SK-N-SH (cell line): Measurements from ENCODE around the gene SMPDL3A. TPM values are rescaled to one million over a fixed set of nuclear protein-coding genes. Genes with fewer than 3 reads are reported as not detected.

ENCODE experiments used
- CTCF ChIA-PET: fragments of 300-600, 350-600 bp; formaldehyde crosslinking; extraction: SDS; loops from one replicate; lab custom pipeline; 2021; lab: Yijun Ruan, JAX
- POLR2A ChIA-PET: fragments of 350-600 bp; sonication (Branson Sonifier 250); formaldehyde crosslinking; extraction: SDS; loops from one replicate; lab custom pipeline; 2020; ENCODE audit warnings: antibody characterized with exemption, inconsistent platforms; lab: Yijun Ruan, JAX
- DNase-seq: peaks from one replicate; pipeline ENCODE4 v3.0.0; 2012
- H2AFZ ChIP-seq: fragments of 200-600 bp; sonication (generic); 2 replicates; pipeline ENCODE4 v1.8.1; 2016; ENCODE audit warnings: antibody characterized with exemption, mild to moderate bottlenecking, low read depth
- H3F3A ChIP-seq: fragments of 200-600 bp; sonication (generic); replicated peaks from 2 replicates; pipeline ENCODE3; 2016; ENCODE audit warnings: antibody characterized with exemption, mild to moderate bottlenecking; ENCODE audit not compliant: insufficient read depth
- H3K27ac ChIP-seq, 2 experiments: fragments of 200-500 bp in 1 of 2; fragments of 200-600 bp in 1 of 2; sonication (Bioruptor generic) in 1 of 2; sonication (generic), shearing (Covaris generic) in 1 of 2; 2 replicates each; pipeline versions ENCODE4 v1.5.1 to v1.6.1; 2014 to 2016; ENCODE audit warnings: low read depth in 2 of 2, inconsistent platforms in 1 of 2, low read length in 1 of 2, mild to moderate bottlenecking in 1 of 2, mixed read lengths in 1 of 2
- H3K27me3 ChIP-seq: fragments of 200-600 bp; sonication (generic), shearing (Covaris generic); 2 replicates; pipeline ENCODE4 v1.6.1; 2016; ENCODE audit warnings: mixed run types; ENCODE audit not compliant: insufficient read depth
- H3K36me3 ChIP-seq, 2 experiments: fragments of 200-500 bp in 1 of 2; fragments of 200-600 bp in 1 of 2; sonication (Bioruptor generic) in 1 of 2; sonication (generic) in 1 of 2; replicated peaks in 1 of 2; 2 replicates each; pipeline versions ENCODE3 to v1.5.1; 2014 to 2016; ENCODE audit warnings: low read length in 1 of 2, mild to moderate bottlenecking in 1 of 2; ENCODE audit not compliant: insufficient read depth in 2 of 2, control insufficient read depth in 1 of 2
- H3K4me1 ChIP-seq, 2 experiments: fragments of 200-500 bp in 1 of 2; fragments of 200-600 bp in 1 of 2; sonication (Bioruptor generic) in 1 of 2; sonication (generic), shearing (Covaris generic) in 1 of 2; 2 replicates each; pipeline versions ENCODE4 v1.5.1 to v1.6.1; 2014 to 2016; ENCODE audit warnings: low read depth in 1 of 2, low read length in 1 of 2, mixed run types in 1 of 2; ENCODE audit not compliant: insufficient read depth in 2 of 2, control insufficient read depth in 1 of 2
- H3K4me2 ChIP-seq: fragments of 200-600 bp; sonication (generic), shearing (Covaris generic); 2 replicates; pipeline ENCODE4 v1.6.1; 2017; ENCODE audit warnings: mixed run types
- H3K4me3 ChIP-seq, 2 experiments: fragments of 200-500 bp in 1 of 2; fragments of 200-600 bp in 1 of 2; sonication (Bioruptor generic) in 1 of 2; sonication (generic), shearing (Covaris generic) in 1 of 2; 2 replicates each; pipeline versions ENCODE4 v1.5.1 to v1.8.1; 2014 to 2016; ENCODE audit warnings: low read depth in 2 of 2, inconsistent platforms in 1 of 2, low read length in 1 of 2, mild to moderate bottlenecking in 1 of 2, mixed read lengths in 1 of 2, moderate library complexity in 1 of 2
- H3K79me2 ChIP-seq: fragments of 200-600 bp; sonication (generic); 2 replicates; pipeline ENCODE4 v1.8.1; 2017; ENCODE audit warnings: mild to moderate bottlenecking; ENCODE audit not compliant: insufficient read depth
- H3K9ac ChIP-seq: fragments of 200-600 bp; sonication (generic); 2 replicates; pipeline ENCODE4 v1.6.1; 2017; ENCODE audit warnings: mixed run types
- H3K9me2 ChIP-seq: fragments of 200-600 bp; sonication (generic); 2 replicates; pipeline ENCODE4 v1.6.1; 2017; ENCODE audit warnings: mixed run types
- H3K9me3 ChIP-seq: fragments of 200-600 bp; sonication (generic); 2 replicates; pipeline ENCODE4 v1.6.1; 2017; ENCODE audit warnings: mixed run types, mild to moderate bottlenecking, moderate library complexity
- H4K20me1 ChIP-seq: fragments of 200-600 bp; sonication (generic); 2 replicates; pipeline ENCODE4 v1.6.1; 2017; ENCODE audit warnings: mild to moderate bottlenecking, mixed run types; ENCODE audit not compliant: insufficient read depth
- ELF1 ChIP-seq: IDR thresholded peaks from 2 replicates; pipeline ENCODE4 v1.4.0; 2012
- IRF3 ChIP-seq: fragments of 150-350 bp; IDR thresholded peaks from 2 replicates; pipeline ENCODE4 v1.6.1; 2016; ENCODE audit warnings: mild to moderate bottlenecking, low read depth, low read length
- MXI1 ChIP-seq: IDR thresholded peaks from 2 replicates; pipeline ENCODE4 v1.6.1; 2012; ENCODE audit warnings: mild to moderate bottlenecking, low read depth, low read length, improper control_type of control experiment
- POLR2AphosphoS5 ChIP-seq: IDR thresholded peaks from 2 replicates; pipeline ENCODE4 v1.6.1; 2012; ENCODE audit warnings: low read depth, low read length
- RAD21 ChIP-seq: IDR thresholded peaks from 2 replicates; pipeline ENCODE4 v1.6.1; 2012; ENCODE audit warnings: mild to moderate bottlenecking, low read length
- RFX5 ChIP-seq: IDR thresholded peaks from 2 replicates; pipeline ENCODE4 v1.6.1; 2012; ENCODE audit warnings: mild to moderate bottlenecking, improper control_type of control experiment, low read length
- TEAD4 ChIP-seq: IDR thresholded peaks from 2 replicates; pipeline ENCODE4 v1.4.0; 2012; ENCODE audit warnings: mild to moderate bottlenecking, borderline replicate concordance; ENCODE audit not compliant: insufficient read depth
- USF1 ChIP-seq: IDR thresholded peaks from 2 replicates; pipeline ENCODE4 v1.4.0; 2012; ENCODE audit warnings: low read depth, borderline replicate concordance
- USF2 ChIP-seq: fragments of 150-350 bp; IDR thresholded peaks from 2 replicates; pipeline ENCODE4 v1.6.1; 2017; ENCODE audit warnings: antibody characterized with exemption, low read length, low read depth, borderline replicate concordance
- YY1 ChIP-seq: IDR thresholded peaks from 2 replicates; pipeline ENCODE4 v1.4.0; 2012; ENCODE audit warnings: low read depth, mild to moderate bottlenecking
- WGBS: methylation state at CpG from one replicate; pipeline ENCODE4 v1.1.6; 2017; ENCODE audit warnings: low lambda C conversion rate; 5-methylcytosine and 5-hydroxymethylcytosine counted together
- polyA plus RNA-seq, 3 experiments: library from polyadenylated mRNA; depleted of rRNA; stranded (reverse); fragments of >200 nt; gene quantifications; 2 replicates each; pipeline ENCODE4 v1.2.3, GENCODE V29; 2012

Gene SMPDL3A
- polyA plus RNA-seq, 1 of the 3 experiments (the other 2 are of a cell fraction), result 2.0 TPM

- no peak overlapping the region for H3K9ac ChIP-seq
- H3K4me2 ChIP-seq, result no peak overlapping the region
- POLR2A ChIA-PET, result no interaction called here
- no peaks in the 10 kb centered on the region for H3K9me3 ChIP-seq
- no peaks in the 10 kb centered on the region for H4K20me1 ChIP-seq
- no peak overlapping the region for H3K27ac ChIP-seq
- H3K9me2 ChIP-seq, result no peaks in the 10 kb centered on the region
- TF ChIP-seq MXI1 (no peak), RAD21 (no peak), IRF3 (no peak), TEAD4 (no peak), USF1 (no peak), YY1 (no peak), POLR2AphosphoS5 (no peak)
- DNase-seq, result no peak
- peaks cover 0 to 9% of the 10 kb centered on the region in 2 experiments; a peak in 1 of 4 replicates for H3K4me1 ChIP-seq
- CTCF ChIA-PET, result no interaction called here
- H3K36me3 ChIP-seq, result no peaks in the 10 kb centered on the region
- no peak overlapping the region for H3K4me3 ChIP-seq
- H3F3A ChIP-seq, result peaks cover 5% of the 10 kb centered on the region
- peaks cover 5% of the 10 kb centered on the region; the same call in 1 of the 2 replicates for H3K27me3 ChIP-seq
- no peak overlapping the region for H2AFZ ChIP-seq
- H3K79me2 ChIP-seq, result no peaks in the 10 kb centered on the region
- WGBS, result 30% methylated on average over 2 of the region's 2 CpGs
Measured at GRCh38 chr6:122792766-122793165, 3.7 kb downstream of the SMPDL3A start.

GRCh38 chr6:122797537-122797936 is 8.5 kb downstream of the SMPDL3A start:
- no peak overlapping the region for H2AFZ ChIP-seq
- H3K27ac ChIP-seq, result 0 out of 4 replicates have a peak overlapping the region, but pooled peaks of 1 of the 2 experiments have one; percentile 14
- H3K4me3 ChIP-seq, result no peak overlapping the region
- POLR2A ChIA-PET, result no interaction called here
- no peak for TF ChIP-seq RFX5
- no peak for TF ChIP-seq USF2
- TF ChIP-seq ELF1, result no peak
- CTCF ChIA-PET, result interaction anchor here (1.1 to 2.0 kb wide), 3 partner anchors 8 to 13 kb away, joined by 3 to 4 read pairs (median 4); partner anchors contain the start of gene SMPDL3A
- H4K20me1 ChIP-seq, result no peaks in the 10 kb centered on the region
- no peak overlapping the region for H3K9ac ChIP-seq
- H3K9me2 ChIP-seq, result no peaks in the 10 kb centered on the region
- H3K4me1 ChIP-seq, result no peaks in the 10 kb centered on the region
- no peaks in the 10 kb centered on the region for H3K79me2 ChIP-seq
- no peaks in the 10 kb centered on the region for H3K36me3 ChIP-seq
- no peaks in the 10 kb centered on the region for H3K27me3 ChIP-seq
- peaks cover 13% of the 10 kb centered on the region for H3F3A ChIP-seq
- H3K9me3 ChIP-seq, result no peaks in the 10 kb centered on the region
- H3K4me2 ChIP-seq, result peak overlapping the region; percentile 23; the same call in 1 of the 2 replicates
- DNase-seq, result no peak
- whole genome bisulfite sequencing, result 48% methylated on average over 3 of the region's 3 CpGs
